ENCODE measurements around the gene HSH2D. TPM values are rescaled to one million over a fixed set of nuclear protein-coding genes. Genes with fewer than 3 reads are reported as not detected.
A peak's percentile ranks its signal among the peaks of the same experiment; 100 is the strongest.

Gene HSH2D
- total and polyA plus RNA-seq, 2 of the 13 experiments (the other 11 are each of a cell fraction or from before 2014, with no cell fraction given), result 0.69 to 3.2 TPM

GRCh38 chr19:16200038-16201010, 56.8 kb downstream of the HSH2D start (continued):
- TF ChIP-seq ARID4A (CRISPR knock-in tag; IDR thresholded peaks at IDR 0.05; ENCODE audit: borderline replicate concordance) (peak; percentile 84; the same call in 1 of the 2 replicates), REST (IDR thresholded peaks at IDR 0.05; ENCODE audit: borderline replicate concordance in 1 of 2, low read depth in 1 of 2, low read length in 2 of 2) (no peak), JUNB (CRISPR knock-in tag; IDR thresholded peaks at IDR 0.05; ENCODE audit: borderline replicate concordance) (no peak), MXD3 (CRISPR knock-in tag; IDR thresholded peaks at IDR 0.05) (no peak), KLF16 (CRISPR knock-in tag; IDR thresholded peaks at IDR 0.05) (peak in 1 of 2 experiments; percentile 71; a peak in 1 of 4 replicates), FOXC1 (CRISPR knock-in tag; IDR thresholded peaks at IDR 0.05; ENCODE audit: borderline replicate concordance) (0 out of 2 replicates have a peak, but pooled peaks have one; percentile 12), ZNF746 (CRISPR knock-in tag; IDR thresholded peaks at IDR 0.05) (0 out of 2 replicates have a peak, but pooled peaks have one; percentile 51), RXRA (CRISPR knock-in tag; IDR thresholded peaks at IDR 0.05) (peak; percentile 82), ARID2 (CRISPR knock-in tag; IDR thresholded peaks at IDR 0.05; ENCODE audit: borderline replicate concordance) (no peak), PCBP1 (IDR thresholded peaks at IDR 0.05; ENCODE audit: borderline replicate concordance, low read depth, low read length) (no peak), KDM5B (CRISPR knock-in tag; IDR thresholded peaks at IDR 0.05; ENCODE audit: borderline replicate concordance) (no peak), SP1 (IDR thresholded peaks at IDR 0.05) (no peak), SP1 (CRISPR knock-in tag; IDR thresholded peaks at IDR 0.05) (no peak), KDM6A (CRISPR knock-in tag; IDR thresholded peaks at IDR 0.05; ENCODE audit: low read depth) (peak; percentile 81; the same call in 1 of the 2 replicates), STAT6 (CRISPR knock-in tag; IDR thresholded peaks at IDR 0.05; ENCODE audit: borderline replicate concordance) (0 out of 2 replicates have a peak, but pooled peaks have one; percentile 62), ZNF564 (CRISPR knock-in tag; IDR thresholded peaks at IDR 0.05) (peak; percentile 53; the same call in 1 of the 2 replicates)
